ENCODE data around the gene ITGB6.

ITGB6 gene

DNA sequence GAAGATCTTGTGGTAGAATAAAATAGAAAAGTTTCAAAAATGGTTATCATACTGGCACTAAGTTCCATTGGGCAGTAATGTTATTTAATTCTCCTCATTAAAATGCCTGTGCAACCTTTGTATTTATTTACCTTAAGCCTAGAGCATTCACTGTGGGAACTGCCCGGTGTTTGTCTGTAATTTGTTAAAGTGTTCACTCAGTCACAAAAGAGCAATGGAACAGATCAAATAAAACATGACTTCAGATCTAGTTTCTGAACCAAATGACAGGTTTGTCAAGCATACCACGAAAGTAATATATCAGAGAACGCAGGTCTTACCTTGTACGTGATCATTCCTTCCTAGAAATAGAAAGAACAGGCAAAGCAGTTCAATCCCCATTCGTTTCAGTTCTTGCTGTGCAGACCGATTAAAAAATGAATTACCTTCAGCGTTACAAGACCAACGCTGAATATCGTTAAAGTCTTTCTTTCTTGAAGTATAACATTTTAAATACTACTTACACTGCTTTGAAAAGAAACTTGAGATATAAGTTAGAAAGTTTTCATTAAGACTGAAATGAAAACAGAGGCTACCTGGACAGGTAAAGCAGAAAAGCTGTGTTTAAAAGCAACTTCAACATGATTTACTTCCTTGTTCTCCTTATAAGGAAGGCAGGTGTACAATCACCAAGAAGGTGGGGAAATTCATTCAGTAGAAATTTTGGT is at the start of gene ITGB6:
TSS of gene ITGB6 (minus strand) at position 590 of the 707 bp plus-strand sequence. CDS start at position 381, 209 bp downstream.
- no peak for DNase-seq (ENCODE audit: low read depth)

GRCh38 chr2:160247296-160248035 is 47.4 kb upstream of the ITGB6 start:
- no peak for DNase-seq (ENCODE audit: low read depth)

DNA sequence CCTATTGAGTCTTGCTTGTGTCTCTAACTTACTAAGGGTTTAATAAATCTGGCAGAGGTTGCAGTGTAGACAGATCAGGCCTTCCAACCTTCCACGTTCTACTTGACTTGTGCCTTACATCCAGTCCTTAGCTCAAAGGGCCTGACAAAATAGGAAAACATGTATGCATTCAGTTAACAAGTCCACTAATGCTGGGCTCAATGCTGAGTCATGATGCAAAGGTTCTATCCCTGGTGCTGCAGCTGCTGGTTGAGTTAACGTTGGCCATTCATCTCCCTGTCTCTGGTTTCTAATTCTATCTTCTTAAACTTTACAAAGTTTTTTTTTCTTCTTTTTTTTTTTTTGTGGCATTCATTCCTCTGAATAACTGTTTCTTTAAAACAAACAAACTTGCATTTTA is 46.3 kb upstream of the ITGB6 start:
- DNase-seq (ENCODE audit: low read depth): no peak

DNA sequence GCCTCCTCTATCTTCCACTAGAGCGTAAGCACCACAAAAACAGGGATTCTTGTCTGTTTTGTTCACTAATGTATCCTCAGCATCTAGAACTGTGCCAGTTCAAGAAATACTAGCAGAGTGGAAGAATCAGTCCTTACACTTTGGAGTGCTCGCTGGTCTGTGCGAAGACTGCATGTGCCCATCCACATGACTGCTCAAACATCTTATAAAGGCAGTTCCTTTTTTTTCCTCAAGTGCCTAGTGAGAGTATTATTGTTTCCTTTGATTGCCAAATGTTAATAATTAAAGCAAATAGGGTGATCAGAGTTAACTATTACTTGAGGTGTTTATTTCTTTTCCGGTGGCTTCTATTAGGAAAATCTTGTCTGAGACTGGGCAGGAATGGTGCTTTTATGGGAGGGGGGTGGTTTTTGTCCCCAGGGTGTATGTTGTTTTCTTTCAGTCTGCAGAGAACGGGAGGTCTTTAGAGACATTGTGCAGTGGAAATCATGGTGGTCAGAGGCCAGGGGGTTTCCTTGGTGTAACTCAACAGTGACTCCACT is 45.6 kb upstream of the ITGB6 start:
- no peak for DNase-seq (ENCODE audit: low read depth)

DNA sequence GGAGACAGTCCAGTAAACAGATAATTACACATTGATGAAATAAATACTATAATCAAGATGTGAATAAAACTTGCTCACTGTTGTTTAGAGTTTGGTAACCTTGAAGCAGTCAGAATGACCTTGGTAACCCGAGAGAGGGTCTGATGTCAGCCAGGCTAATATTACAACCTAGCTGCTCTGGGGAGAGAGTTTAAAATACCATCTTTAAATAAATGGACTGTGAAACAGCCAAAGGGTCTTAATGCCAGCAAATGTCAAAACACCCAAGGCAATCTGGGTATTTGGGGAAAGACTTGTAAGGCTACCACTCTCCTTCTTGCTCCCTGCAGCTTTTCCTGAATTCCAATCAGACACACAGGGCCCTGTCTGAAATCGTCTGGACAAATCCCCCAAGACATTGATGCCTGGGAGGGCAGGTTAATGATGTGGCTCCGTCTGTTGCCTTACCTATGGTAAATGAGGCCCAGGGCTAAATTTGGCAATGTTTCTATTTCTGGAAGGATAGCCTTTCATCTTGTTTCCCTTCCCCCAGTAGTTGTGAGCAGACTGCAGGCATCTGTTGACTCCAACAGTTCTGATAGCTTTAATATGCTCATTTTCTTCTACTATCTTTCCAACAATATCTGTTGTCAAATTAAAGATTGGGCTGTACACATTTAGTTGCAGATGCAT is 43.0 kb upstream of the ITGB6 start:
- DNase-seq (ENCODE audit: low read depth): no peak

DNA sequence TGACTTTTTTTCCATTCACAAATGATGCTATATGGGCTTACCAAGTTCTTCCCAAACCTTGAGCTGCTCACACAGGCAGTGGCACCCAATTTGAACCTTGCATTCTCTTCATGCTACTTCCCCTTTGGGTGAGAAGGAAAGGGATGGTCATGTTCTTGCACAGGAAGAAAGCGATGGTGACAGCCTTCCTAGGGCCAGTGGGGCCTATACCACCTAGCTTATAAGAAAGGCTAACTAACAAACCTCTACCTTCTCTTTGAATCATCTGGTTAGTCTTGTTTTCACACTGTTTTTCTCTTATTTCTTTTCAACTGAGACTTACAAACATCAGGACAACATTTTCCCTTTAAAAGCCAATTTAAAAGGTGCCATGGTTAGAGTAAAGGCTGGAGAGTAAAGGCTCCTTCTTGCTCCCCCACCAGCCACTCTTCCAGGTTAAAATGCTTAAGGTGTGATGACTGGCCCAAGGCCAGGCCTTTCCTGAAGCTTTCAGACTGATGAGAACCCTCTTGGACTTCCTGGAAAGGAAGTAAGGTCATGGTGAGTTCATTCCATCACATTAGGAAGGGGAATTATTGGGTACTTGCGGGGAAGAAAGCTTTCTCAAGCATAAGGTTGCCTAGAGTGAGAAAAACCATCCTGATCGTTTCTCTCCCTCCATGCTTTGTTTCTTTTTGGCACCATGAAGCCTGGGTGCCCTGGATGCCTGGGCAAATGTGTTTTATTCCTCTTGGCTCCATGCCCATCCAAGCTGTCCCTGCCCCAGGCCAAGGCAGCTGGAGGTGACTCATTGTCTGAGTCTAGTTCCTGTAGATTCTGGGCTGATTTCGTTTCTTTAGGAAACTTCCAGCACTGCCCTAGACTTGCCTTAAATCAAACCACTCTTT is 41.4 kb upstream of the ITGB6 start:
- DNase-seq (ENCODE audit: low read depth): no peak

DNA sequence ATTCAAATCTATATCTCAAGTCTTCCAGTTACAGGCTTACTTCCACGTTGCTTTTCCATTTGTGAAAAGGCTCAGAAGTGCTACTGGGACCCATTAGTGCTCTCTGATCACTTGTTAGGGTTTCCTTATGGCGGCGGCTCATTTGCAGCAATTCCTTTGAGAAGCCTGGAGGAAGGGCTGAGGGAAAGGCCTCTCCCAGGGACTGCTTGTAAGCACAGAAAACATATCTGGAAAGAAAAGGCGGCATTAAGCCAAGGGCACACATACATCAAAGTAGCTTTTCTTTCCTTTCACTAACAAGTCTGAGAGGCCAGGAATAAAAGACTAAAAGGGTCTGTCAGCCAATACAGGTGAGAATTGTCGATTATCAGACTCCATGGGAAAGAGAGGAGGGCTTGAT is 39.4 kb upstream of the ITGB6 start:
- no peak for DNase-seq (ENCODE audit: low read depth)

DNA sequence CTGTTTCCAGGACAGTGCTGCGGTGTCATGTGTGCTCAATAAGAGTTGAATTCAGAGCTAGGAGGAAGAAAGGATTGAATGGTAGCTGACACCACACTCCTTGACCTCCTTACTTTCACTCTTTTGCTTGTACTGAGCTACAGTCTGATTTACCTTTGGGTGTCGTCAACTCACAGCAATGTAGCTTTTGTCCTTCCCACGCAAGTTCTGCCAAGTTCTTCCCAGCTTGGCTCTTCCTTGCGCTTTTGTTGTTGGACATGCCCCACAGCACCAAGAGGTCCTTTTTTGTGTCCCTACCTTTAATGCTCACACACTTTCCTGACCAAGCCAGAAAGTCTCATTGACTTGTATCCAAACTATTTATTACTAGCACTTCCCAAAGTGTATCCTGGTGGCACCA is 38.3 kb upstream of the ITGB6 start:
- no peak for DNase-seq (ENCODE audit: low read depth)

- no peak for DNase-seq (ENCODE audit: low read depth)
Measured at GRCh38 chr2:160232905-160233475, 32.9 kb upstream of the ITGB6 start.

- DNase-seq (ENCODE audit: low read depth): no peak
Measured at GRCh38 chr2:160229591-160229990, 29.5 kb upstream of the ITGB6 start.

DNA sequence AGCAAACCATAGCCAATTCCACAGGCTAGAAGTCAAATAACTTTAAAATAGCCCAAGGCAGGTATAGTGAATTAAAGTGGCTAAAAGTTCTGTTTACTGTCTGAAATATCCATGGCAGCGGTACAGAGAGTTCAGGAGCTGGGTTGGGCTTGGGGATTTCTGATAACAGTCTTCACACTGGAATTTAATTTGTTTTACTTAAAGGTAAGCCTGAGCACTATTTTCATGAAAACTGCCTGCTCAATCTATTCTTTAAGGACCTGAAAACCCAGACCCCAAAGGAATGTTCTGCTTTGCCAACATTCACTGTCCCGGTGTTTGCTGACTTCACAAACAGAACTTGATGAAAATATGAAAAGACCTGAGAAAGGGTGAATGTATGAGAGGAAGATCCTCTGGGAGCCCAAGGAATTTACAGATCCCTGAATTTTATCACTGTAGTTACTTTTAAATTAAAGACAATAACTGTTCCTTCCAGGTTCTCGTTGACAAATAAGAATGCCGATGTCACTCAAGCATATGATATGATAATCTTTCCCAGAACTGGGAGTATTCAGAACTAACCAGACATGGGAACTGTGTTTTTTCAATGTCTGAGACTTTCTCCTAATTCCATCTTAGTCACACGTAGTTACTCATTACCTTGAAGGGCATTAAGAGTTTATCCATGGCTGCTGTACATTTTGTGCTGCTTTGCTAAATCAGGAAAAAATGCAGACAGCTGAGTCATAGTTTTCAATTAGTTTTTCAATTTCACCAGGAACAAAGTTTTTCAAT is 28.3 kb upstream of the ITGB6 start:
- no peak for DNase-seq (ENCODE audit: low read depth)

GRCh38 chr2:160227293-160227915 is 27.3 kb upstream of the ITGB6 start:
- DNase-seq (ENCODE audit: low read depth): no peak

GRCh38 chr2:160226367-160226766 is 26.3 kb upstream of the ITGB6 start:
- DNase-seq (ENCODE audit: low read depth): no peak

- DNase-seq (ENCODE audit: low read depth): no peak
Measured at GRCh38 chr2:160225722-160226121, 25.6 kb upstream of the ITGB6 start.

DNA sequence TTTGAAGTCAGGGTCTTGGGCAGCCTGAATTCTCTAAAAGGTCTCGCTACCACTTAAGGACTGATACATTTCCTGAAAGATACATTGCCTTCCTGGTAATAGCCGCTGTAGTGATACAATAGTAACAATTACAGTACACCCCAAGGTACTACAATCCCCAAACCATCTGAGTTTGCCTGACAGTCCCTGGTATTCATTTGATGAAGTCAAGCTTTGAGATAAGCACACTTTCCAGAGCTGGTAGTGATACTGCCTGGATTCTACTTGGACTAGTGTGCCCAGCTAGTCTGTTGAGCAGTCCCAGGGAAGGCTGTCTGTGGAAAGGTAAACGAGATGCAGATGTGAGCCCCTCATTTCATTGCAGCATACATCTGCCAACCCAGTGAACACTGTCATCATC is 24.4 kb upstream of the ITGB6 start:
- DNase-seq (ENCODE audit: low read depth): no peak

DNA sequence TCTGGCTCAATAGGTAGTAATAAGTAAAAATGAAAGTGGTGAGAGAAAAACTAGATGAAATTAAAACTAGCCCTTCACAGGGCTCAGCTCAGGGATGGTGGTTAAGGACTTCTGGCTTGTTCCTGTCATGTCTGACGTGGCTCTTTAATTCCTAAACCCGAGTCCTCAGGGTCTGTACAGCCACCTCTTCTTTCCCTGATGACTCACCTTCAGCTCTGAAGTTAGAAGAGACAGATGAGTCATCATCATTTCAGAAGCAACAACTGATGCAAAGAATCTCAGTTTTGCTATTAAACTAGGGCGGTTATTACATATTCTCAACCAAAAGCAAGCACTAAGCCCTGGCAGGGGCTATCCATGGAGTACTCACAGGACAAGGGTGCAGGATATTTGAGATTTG is 24.0 kb upstream of the ITGB6 start:
- peak; percentile 16 for DNase-seq (ENCODE audit: low read depth)

- DNase-seq (ENCODE audit: low read depth): no peak
Measured at GRCh38 chr2:160223560-160223959, 23.5 kb upstream of the ITGB6 start.

DNA sequence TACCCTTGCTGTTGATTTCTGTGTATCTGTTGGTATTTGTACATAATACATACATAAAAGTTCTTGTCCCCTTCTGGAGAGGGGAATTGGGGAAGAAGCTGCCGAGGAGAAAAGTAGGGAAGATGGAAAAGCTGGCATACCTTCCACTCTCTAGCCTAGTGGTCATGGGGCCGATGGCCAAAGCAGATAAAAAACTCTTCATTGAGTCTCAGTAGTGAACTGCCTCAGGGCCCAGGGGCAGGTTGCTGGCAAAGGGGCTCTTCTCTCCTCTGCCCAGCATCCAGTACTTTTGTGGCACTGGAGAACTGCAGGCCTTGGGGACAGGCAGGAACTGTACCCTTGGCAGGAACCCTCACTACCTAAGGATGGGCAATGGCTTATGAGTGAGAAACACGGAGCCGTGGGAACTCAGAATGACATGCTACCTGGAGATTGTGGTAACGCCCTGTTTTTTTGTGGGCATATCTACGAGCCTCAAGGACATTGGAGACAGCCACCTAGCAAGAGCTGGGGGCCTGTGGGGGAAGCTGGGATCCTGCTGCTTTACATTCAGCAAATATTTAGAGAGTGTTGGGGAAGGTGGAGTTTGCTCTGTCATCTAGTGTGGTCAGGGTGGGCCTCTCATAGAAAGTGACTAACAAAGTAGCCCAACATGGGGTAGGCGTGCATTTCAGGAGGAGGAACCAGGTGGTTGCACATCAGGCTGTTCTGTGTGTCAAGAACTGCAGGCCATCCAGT is 22.6 kb upstream of the ITGB6 start:
- no peak for DNase-seq (ENCODE audit: low read depth)
